SK-N-SH treated with all-trans-retinoic acid at 6 μM for 48 hours (cell line): ENCODE measurements around the gene NXPH2.

Source experiments
- ATAC-seq: fragments of 200-7000 bp; cut with Tn5 transposase; 3 replicates; pipeline ENCODE4 v1.9.1; 2020; ENCODE audit warnings: mild to moderate bottlenecking, moderate library complexity
- ARNTL ChIP-seq: fragments of 450-650 bp; formaldehyde crosslinking; IDR thresholded peaks from 2 replicates; pipeline ENCODE4 v1.5.0; 2020; ENCODE audit warnings: low read depth, mild to moderate bottlenecking, moderate library complexity, borderline replicate concordance
- BACH2 ChIP-seq: fragments of 250-450 bp; sonication (Bioruptor Pico); IDR thresholded peaks from 2 replicates; pipeline ENCODE4 v1.9.0; 2021; ENCODE audit warnings: mild to moderate bottlenecking, borderline replicate concordance
- CREB5 ChIP-seq: fragments of 250-450 bp; sonication (Bioruptor Pico); IDR thresholded peaks from 2 replicates; pipeline ENCODE4 v1.5.1; 2020; ENCODE audit warnings: low read depth, mild to moderate bottlenecking, moderate library complexity
- CSDC2 ChIP-seq: fragments of 250-450 bp; sonication (Bioruptor Pico); IDR thresholded peaks from 2 replicates; pipeline ENCODE4 v1.5.0; 2020; ENCODE audit warnings: mild to moderate bottlenecking, moderate library complexity
- ESRRG ChIP-seq: fragments of 250-450 bp; sonication (Bioruptor Pico); IDR thresholded peaks from 2 replicates; pipeline ENCODE4 v1.6.1; 2021; ENCODE audit warnings: mild to moderate bottlenecking
- GLIS3 ChIP-seq: fragments of 250-450 bp; sonication (Bioruptor Pico); IDR thresholded peaks from 2 replicates; pipeline ENCODE4 v1.5.0; 2020; ENCODE audit warnings: mild to moderate bottlenecking, moderate library complexity
- ISL1 ChIP-seq: fragments of 250-450 bp; sonication (Bioruptor Pico); IDR thresholded peaks from 2 replicates; pipeline ENCODE4 v2.1.2; 2022; ENCODE audit warnings: mild to moderate bottlenecking, moderate library complexity
- OSR1 ChIP-seq: fragments of 250-450 bp; sonication (Bioruptor Pico); IDR thresholded peaks from 2 replicates; pipeline ENCODE4 v1.8.0; 2022; ENCODE audit warnings: moderate library complexity, mild to moderate bottlenecking, inconsistent platforms
- PATZ1 ChIP-seq: fragments of 250-450 bp; sonication (Bioruptor Pico); IDR thresholded peaks from 2 replicates; pipeline ENCODE4 v1.8.0; 2020; ENCODE audit warnings: mild to moderate bottlenecking, moderate library complexity, borderline replicate concordance
- PPARA ChIP-seq: fragments of 250-450 bp; sonication (Bioruptor Pico); IDR thresholded peaks from 2 replicates; pipeline ENCODE4 v1.5.0; 2020; ENCODE audit warnings: mild to moderate bottlenecking, borderline replicate concordance
- RARB ChIP-seq: fragments of 250-450 bp; sonication (Bioruptor Pico); IDR thresholded peaks from 2 replicates; pipeline ENCODE4 v1.8.0; 2021; ENCODE audit warnings: mild to moderate bottlenecking, moderate library complexity
- SNAI2 ChIP-seq: fragments of 250-450 bp; sonication (Bioruptor Pico); IDR thresholded peaks from 2 replicates; pipeline ENCODE4 v1.5.0; 2020; ENCODE audit warnings: mild to moderate bottlenecking, moderate library complexity
- TCF4 ChIP-seq: fragments of 250-450 bp; sonication (Bioruptor Pico); IDR thresholded peaks from 2 replicates; pipeline ENCODE4 v1.8.0; 2021; ENCODE audit warnings: mild to moderate bottlenecking, moderate library complexity, borderline replicate concordance
- TOX ChIP-seq: fragments of 250-450 bp; sonication (Bioruptor Pico); IDR thresholded peaks from 2 replicates; pipeline ENCODE4 v1.8.0; 2021; ENCODE audit warnings: mild to moderate bottlenecking, moderate library complexity, borderline replicate concordance
- TSHZ2 ChIP-seq: fragments of 250-450 bp; sonication (Bioruptor Pico); IDR thresholded peaks from 2 replicates; pipeline ENCODE4 v1.5.0; 2020; ENCODE audit warnings: mild to moderate bottlenecking, moderate library complexity
- ZC3H10 ChIP-seq: fragments of 250-450 bp; sonication (Bioruptor Pico); IDR thresholded peaks from 2 replicates; pipeline ENCODE4 v1.5.1; 2021; ENCODE audit warnings: mild to moderate bottlenecking, moderate library complexity
- ZFP3 ChIP-seq: fragments of 250-450 bp; sonication (Bioruptor Pico); IDR thresholded peaks from 2 replicates; pipeline ENCODE4 v1.5.0; 2020; ENCODE audit warnings: mild to moderate bottlenecking, moderate library complexity
- ZFP30 ChIP-seq: fragments of 450-650 bp; formaldehyde crosslinking; IDR thresholded peaks from 2 replicates; pipeline ENCODE4 v1.5.0; 2022; ENCODE audit warnings: mild to moderate bottlenecking, moderate library complexity
- ZNF565 ChIP-seq: fragments of 450-650 bp; formaldehyde crosslinking; conservative IDR thresholded peaks from 2 replicates; pipeline ENCODE4 v1.5.0; 2020; ENCODE audit warnings: low read depth, mild to moderate bottlenecking, moderate library complexity
- ZNF8 ChIP-seq: fragments of 450-650 bp; formaldehyde crosslinking; IDR thresholded peaks from 2 replicates; pipeline ENCODE4 v1.5.0; 2020; ENCODE audit warnings: mild to moderate bottlenecking, moderate library complexity
- TF ChIP-seq, protein P1 (sequence below): fragments of 250-450 bp; sonication (Bioruptor Pico); IDR thresholded peaks from 2 replicates; pipeline ENCODE4 v1.8.0; 2021; ENCODE audit warnings: low read depth, mild to moderate bottlenecking, moderate library complexity, borderline replicate concordance

NXPH2 gene

GRCh38 chr2:138780908-138781307, 718 bp upstream of the NXPH2 start:
- ATAC-seq = no peak
- TF ChIP-seq TCF4 (CRISPR knock-in tag) (no peak), RARB (no peak), OSR1 (CRISPR knock-in tag) (no peak), ZNF8 (CRISPR knock-in tag) (no peak)

DNA sequence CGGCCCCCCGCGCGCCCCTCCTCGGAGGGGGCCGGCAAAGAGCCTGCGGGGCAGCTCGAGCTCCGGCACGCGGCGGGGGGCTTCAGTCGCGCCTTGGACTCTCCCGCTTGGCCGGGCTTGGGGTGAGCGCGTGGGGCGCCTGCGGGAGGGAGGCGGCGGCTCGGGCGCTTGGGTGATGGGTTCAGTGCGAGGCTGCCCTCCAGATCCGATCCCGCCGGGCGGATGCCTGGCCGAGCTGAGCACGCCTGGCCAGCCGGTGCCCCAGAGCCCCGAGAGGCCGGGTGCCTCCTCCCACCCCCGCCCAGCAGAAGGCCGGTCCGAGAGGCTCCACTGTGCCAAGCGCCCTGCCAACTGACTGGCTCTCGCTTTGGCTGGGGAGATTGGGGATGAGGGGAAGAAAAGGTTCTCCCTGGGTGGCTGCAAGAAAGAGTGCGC, 273 bp upstream of the NXPH2 start:
- ATAC-seq = no peak; the same call in 1 of the 3 replicates
- no peak for TF ChIP-seq ZC3H10 (CRISPR knock-in tag)
- no peak for TF ChIP-seq OSR1 (CRISPR knock-in tag)
- no peak for TF ChIP-seq ARNTL (CRISPR knock-in tag)
- TF ChIP-seq, all 23 proteins: peak for 0

DNA sequence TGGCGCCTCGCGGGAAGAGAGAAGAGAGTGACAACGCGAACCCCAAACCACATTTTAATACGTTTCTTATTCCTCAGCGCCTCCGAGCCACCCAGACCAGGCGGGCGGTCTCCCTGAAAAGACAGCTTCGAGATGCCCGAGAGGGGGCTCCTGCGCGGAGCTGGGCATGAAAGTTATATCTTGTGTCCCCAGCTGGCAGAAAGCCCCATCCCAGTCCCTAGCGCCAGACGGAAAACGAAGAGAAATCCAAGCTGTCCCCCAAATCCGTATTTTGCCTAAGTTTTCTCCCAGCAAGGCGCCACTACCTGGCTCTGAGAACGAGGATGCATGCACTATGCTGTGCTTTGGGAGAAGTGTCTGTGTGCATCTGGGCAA, 797 bp downstream of the NXPH2 start:
- TF ChIP-seq ZNF565 (CRISPR knock-in tag) (no peak), ZFP3 (CRISPR knock-in tag) (no peak), TCF4 (CRISPR knock-in tag) (no peak), OSR1 (CRISPR knock-in tag) (no peak), ZC3H10 (CRISPR knock-in tag) (no peak), CSDC2 (CRISPR knock-in tag) (no peak), ZNF8 (CRISPR knock-in tag) (no peak), ISL1 (no peak), BACH2 (CRISPR knock-in tag) (no peak), ZFP30 (CRISPR knock-in tag) (no peak), PPARA (CRISPR knock-in tag) (no peak)
- ATAC-seq = peak; percentile 54

- TF ChIP-seq ARNTL (CRISPR knock-in tag) (no peak), ISL1 (peak; percentile 82)
- peak; percentile 69 for ATAC-seq
These were observed 2.2 kb downstream of the NXPH2 start for GRCh38 chr2:138777996-138778395.

DNA sequence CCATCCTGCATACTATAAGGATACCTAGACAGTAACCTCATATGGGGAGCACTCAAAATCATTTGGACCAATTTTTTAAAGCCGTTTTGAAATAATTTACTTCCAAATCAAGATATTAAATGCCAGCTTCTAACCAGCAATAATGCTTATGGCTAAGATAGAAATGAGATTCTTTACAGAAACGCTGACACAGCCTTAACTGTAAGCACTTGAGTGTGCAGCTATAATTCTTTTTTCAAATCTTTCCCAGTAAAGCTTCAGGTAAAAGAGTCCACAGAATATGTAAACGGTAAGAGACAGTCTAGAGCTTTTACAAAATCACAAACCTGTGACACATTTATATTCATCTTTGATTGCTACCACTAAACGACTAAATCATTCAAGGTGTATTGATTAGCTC, 4.5 kb downstream of the NXPH2 start:
- ATAC-seq = no peak
- TF ChIP-seq TOX (CRISPR knock-in tag) (no peak), ISL1 (no peak), SNAI2 (no peak), ZNF8 (CRISPR knock-in tag) (no peak), OSR1 (CRISPR knock-in tag) (no peak), ZNF565 (CRISPR knock-in tag) (no peak), ESRRG (CRISPR knock-in tag) (no peak), PATZ1 (CRISPR knock-in tag) (no peak), ZFP3 (CRISPR knock-in tag) (no peak), TCF4 (CRISPR knock-in tag) (no peak), BACH2 (CRISPR knock-in tag) (no peak), ZFP30 (CRISPR knock-in tag) (no peak), ARNTL (CRISPR knock-in tag) (no peak), GLIS3 (no peak), CREB5 (CRISPR knock-in tag) (no peak), TSHZ2 (CRISPR knock-in tag) (no peak), ZC3H10 (CRISPR knock-in tag) (no peak)
- TF ChIP-seq, protein P1, sequence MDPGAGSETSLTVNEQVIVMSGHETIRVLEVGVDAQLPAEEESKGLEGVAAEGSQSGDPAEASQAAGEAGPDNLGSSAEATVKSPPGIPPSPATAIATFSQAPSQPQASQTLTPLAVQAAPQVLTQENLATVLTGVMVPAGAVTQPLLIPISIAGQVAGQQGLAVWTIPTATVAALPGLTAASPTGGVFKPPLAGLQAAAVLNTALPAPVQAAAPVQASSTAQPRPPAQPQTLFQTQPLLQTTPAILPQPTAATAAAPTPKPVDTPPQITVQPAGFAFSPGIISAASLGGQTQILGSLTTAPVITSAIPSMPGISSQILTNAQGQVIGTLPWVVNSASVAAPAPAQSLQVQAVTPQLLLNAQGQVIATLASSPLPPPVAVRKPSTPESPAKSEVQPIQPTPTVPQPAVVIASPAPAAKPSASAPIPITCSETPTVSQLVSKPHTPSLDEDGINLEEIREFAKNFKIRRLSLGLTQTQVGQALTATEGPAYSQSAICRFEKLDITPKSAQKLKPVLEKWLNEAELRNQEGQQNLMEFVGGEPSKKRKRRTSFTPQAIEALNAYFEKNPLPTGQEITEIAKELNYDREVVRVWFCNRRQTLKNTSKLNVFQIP (CRISPR knock-in tag) = no peak
